H9 (cell line): ENCODE results near the gene TEC. TPM values are rescaled to one million over a fixed set of nuclear protein-coding genes. Genes with fewer than 3 reads are reported as not detected.

Source experiments
- DNase-seq: peaks from one replicate; pipeline ENCODE4 v3.0.0-alpha.2; 2017
- H2AFZ ChIP-seq: one replicate; pipeline ENCODE4 v1.6.1; 2013; ENCODE audit warnings: mild to moderate bottlenecking, low read length, control low read depth, moderate library complexity
- H2AK5ac ChIP-seq: 2 replicates; pipeline ENCODE4 v1.6.1; 2013; ENCODE audit warnings: low read length, control low read depth, mixed read lengths; ENCODE audit not compliant: insufficient read length
- H2BK120ac ChIP-seq: one replicate; pipeline ENCODE4 v1.6.1; 2013; ENCODE audit warnings: low read depth, mild to moderate bottlenecking, low read length, control low read depth, inconsistent platforms; ENCODE audit not compliant: poor library complexity, severe bottlenecking
- H2BK12ac ChIP-seq: 2 replicates; pipeline ENCODE4 v1.6.1; 2013; ENCODE audit warnings: low read length, control low read depth, mixed read lengths, low read depth; ENCODE audit not compliant: insufficient read length
- H2BK15ac ChIP-seq: 2 replicates; pipeline ENCODE4 v1.6.1; 2013; ENCODE audit warnings: low read depth, low read length, control low read depth
- H2BK20ac ChIP-seq: one replicate; pipeline ENCODE4 v1.6.1; 2013; ENCODE audit warnings: low read depth, mild to moderate bottlenecking, low read length, control low read depth, inconsistent platforms; ENCODE audit not compliant: poor library complexity, severe bottlenecking
- H2BK5ac ChIP-seq: 2 replicates; pipeline ENCODE4 v1.6.1; 2013; ENCODE audit warnings: low read length, control low read depth, mixed read lengths; ENCODE audit not compliant: insufficient read length
- H3K14ac ChIP-seq: 2 replicates; pipeline ENCODE4 v1.6.1; 2013; ENCODE audit warnings: low read length, control low read depth; ENCODE audit not compliant: insufficient read depth
- H3K18ac ChIP-seq: 2 replicates; pipeline ENCODE4 v1.6.1; 2013; ENCODE audit warnings: low read depth, mild to moderate bottlenecking, mixed read lengths, low read length, control low read depth; ENCODE audit not compliant: insufficient read length
- H3K23ac ChIP-seq: 2 replicates; pipeline ENCODE4 v1.6.1; 2013; ENCODE audit warnings: low read length, control low read depth, mixed read lengths, low read depth; ENCODE audit not compliant: insufficient read length
- H3K23me2 ChIP-seq: 2 replicates; pipeline ENCODE4 v1.6.1; 2013; ENCODE audit warnings: low read depth, mild to moderate bottlenecking, mixed read lengths, low read length, control low read depth; ENCODE audit not compliant: insufficient read length, poor library complexity, severe bottlenecking
- H3K27ac ChIP-seq: 2 replicates; pipeline ENCODE4 v1.5.1; 2013; ENCODE audit warnings: low read length, control low read depth, mixed read lengths, low read depth; ENCODE audit not compliant: insufficient read length
- H3K27me3 ChIP-seq: 2 replicates; pipeline ENCODE4 v1.6.1; 2013; ENCODE audit warnings: low read length, control low read depth, inconsistent platforms; ENCODE audit not compliant: insufficient read depth
- H3K4ac ChIP-seq: 2 replicates; pipeline ENCODE4 v1.6.1; 2013; ENCODE audit warnings: low read depth, mild to moderate bottlenecking, control low read depth, inconsistent platforms, low read length, moderate library complexity
- H3K4me1 ChIP-seq: 2 replicates; pipeline ENCODE4 v1.6.1; 2013; ENCODE audit warnings: low read length, control low read depth, inconsistent platforms; ENCODE audit not compliant: insufficient read depth
- H3K4me2 ChIP-seq: 2 replicates; pipeline ENCODE4 v1.6.1; 2013; ENCODE audit warnings: low read length, control low read depth, mixed read lengths; ENCODE audit not compliant: insufficient read length, insufficient read depth
- H3K56ac ChIP-seq: 2 replicates; pipeline ENCODE4 v1.6.1; 2013; ENCODE audit warnings: low read depth, mild to moderate bottlenecking, mixed read lengths, low read length, control low read depth; ENCODE audit not compliant: insufficient read length
- H3K79me1 ChIP-seq: 2 replicates; pipeline ENCODE4 v1.6.1; 2013; ENCODE audit warnings: low read depth, mild to moderate bottlenecking, moderate library complexity, low read length, control low read depth, inconsistent platforms; ENCODE audit not compliant: insufficient read depth, poor library complexity, severe bottlenecking
- H3K79me2 ChIP-seq: 2 replicates; pipeline ENCODE4 v1.6.1; 2013; ENCODE audit warnings: low read length, control low read depth, inconsistent platforms; ENCODE audit not compliant: insufficient read depth
- H3K9ac ChIP-seq: 2 replicates; pipeline ENCODE4 v1.6.1; 2013; ENCODE audit warnings: low read length, control low read depth, mixed read lengths; ENCODE audit not compliant: insufficient read length; ENCODE audit errors: extremely low read depth
- H3K9me3 ChIP-seq: one replicate; pipeline ENCODE4 v1.6.1; 2013; ENCODE audit warnings: low read depth, low read length, inconsistent platforms; ENCODE audit not compliant: control insufficient read depth
- H3T11ph ChIP-seq: one replicate; pipeline ENCODE4 v1.6.1; 2013; ENCODE audit warnings: mild to moderate bottlenecking, low read length, control low read depth, inconsistent platforms
- H4K20me1 ChIP-seq: one replicate; pipeline ENCODE4 v1.6.1; 2013; ENCODE audit not compliant: control insufficient read depth, insufficient read length, insufficient read depth
- H4K5ac ChIP-seq: 2 replicates; pipeline ENCODE4 v1.6.1; 2013; ENCODE audit warnings: low read depth, mild to moderate bottlenecking, mixed read lengths, low read length, control low read depth; ENCODE audit not compliant: insufficient read length
- H4K8ac ChIP-seq: replicated peaks from 2 replicates; pipeline ENCODE4 v1.6.1; 2013; ENCODE audit warnings: low read length, control low read depth, mixed read lengths, low read depth; ENCODE audit not compliant: insufficient read length
- H4K91ac ChIP-seq: 2 replicates; pipeline ENCODE4 v1.6.1; 2013; ENCODE audit warnings: low read depth, mild to moderate bottlenecking, moderate library complexity, mixed read lengths, low read length, control low read depth; ENCODE audit not compliant: insufficient read length
- H3K27ac Mint-ChIP-seq, 3 experiments: 2 replicates in 2 of 3; 3 replicates in 1 of 3; pipeline ENCODE4 v1.8.0; 2020 to 2021; ENCODE audit warnings: mixed read lengths in 3 of 3, mild to moderate bottlenecking in 1 of 3, moderate library complexity in 1 of 3
- H3K27me3 Mint-ChIP-seq: 2 replicates; pipeline ENCODE4 v1.8.0; 2021; ENCODE audit warnings: low read depth, mild to moderate bottlenecking, moderate library complexity, mixed read lengths
- H3K36me3 Mint-ChIP-seq, 3 experiments: 2 replicates in 2 of 3; 3 replicates in 1 of 3; pipeline ENCODE4 v1.8.0; 2020 to 2021; ENCODE audit warnings: low read depth in 3 of 3, mixed read lengths in 3 of 3; ENCODE audit not compliant: insufficient read depth in 1 of 3
- H3K4me1 Mint-ChIP-seq, 2 experiments: 2 replicates each; pipeline ENCODE4 v1.8.0; 2020; ENCODE audit warnings: mixed read lengths in 2 of 2
- H3K4me3 Mint-ChIP-seq, 2 experiments: 2 replicates in 1 of 2; 3 replicates in 1 of 2; pipeline ENCODE4 v1.8.0; 2020 to 2021; ENCODE audit warnings: mild to moderate bottlenecking in 2 of 2, mixed read lengths in 2 of 2, moderate library complexity in 1 of 2
- H3K9me3 Mint-ChIP-seq, 2 experiments: 2 replicates in 1 of 2; 3 replicates in 1 of 2; pipeline ENCODE4 v1.8.0; 2020; ENCODE audit warnings: mild to moderate bottlenecking in 2 of 2, mixed read lengths in 2 of 2, moderate library complexity in 1 of 2
- CTCF ChIP-seq: fragments of 200-600 bp; sonication (generic); conservative IDR thresholded peaks from 3 replicates; pipeline ENCODE4 v1.8.0; 2021; ENCODE audit warnings: antibody characterized with exemption, mild to moderate bottlenecking
- WGBS: extraction: QIAGEN DNeasy Blood & Tissue Kit; methylation state at CpG from one replicate; pipeline ENCODE4 v1.1.7; 2013; ENCODE audit warnings: missing lambda C conversion rate, low lambda C conversion rate, mixed read lengths; ENCODE audit not compliant: insufficient read length; ENCODE audit errors: extremely low coverage; 5-methylcytosine and 5-hydroxymethylcytosine counted together
- total RNA-seq: library from RNA; stranded (reverse); gene quantifications from 2 replicates; pipeline ENCODE4 v1.2.1, GENCODE V29; 2021

Gene TEC
- total RNA-seq, 1 experiment from 2014 or later = 1.8 TPM

GRCh38 chr4:48266781-48267180, 2.9 kb downstream of the TEC start:
- peaks cover 12 to 17% of the 10 kb centered on the region in 2 experiments; a peak in 3 of 4 replicates for H3K4me1 Mint-ChIP-seq
- no peak overlapping the region for H3T11ph ChIP-seq
- no peak overlapping the region for H3K9ac ChIP-seq
- H2BK15ac ChIP-seq = no peak overlapping the region
- no peak overlapping the region for H3K56ac ChIP-seq
- no peaks in the 10 kb centered on the region for H3K4me1 ChIP-seq
- no peak overlapping the region for H3K14ac ChIP-seq
- H3K27ac Mint-ChIP-seq = no peak overlapping the region
- no peak overlapping the region for H3K4me2 ChIP-seq
- H2AK5ac ChIP-seq = no peak overlapping the region
- H2BK12ac ChIP-seq = no peak overlapping the region
- no peak overlapping the region for H3K4ac ChIP-seq
- H3K18ac ChIP-seq = no peak overlapping the region
- peaks cover 6% of the 10 kb centered on the region; the same call in 1 of the 2 replicates for H3K27me3 Mint-ChIP-seq
- no peak overlapping the region for H2BK120ac ChIP-seq
- H2BK5ac ChIP-seq = no peak overlapping the region
- H4K8ac ChIP-seq = no peak overlapping the region
- H3K36me3 Mint-ChIP-seq = peaks cover 2 to 10% (median 6%) of the 10 kb centered on the region in 3 experiments; a peak in 6 of 7 replicates
- H2AFZ ChIP-seq = no peak overlapping the region
- no peak overlapping the region for H3K23ac ChIP-seq
- no peaks in the 10 kb centered on the region for H3K9me3 ChIP-seq
- H3K27ac ChIP-seq = no peak overlapping the region
- H2BK20ac ChIP-seq = no peak overlapping the region
- no peaks in the 10 kb centered on the region for H3K79me1 ChIP-seq
- H3K4me3 Mint-ChIP-seq = no peak overlapping the region
- no peaks in the 10 kb centered on the region for H4K20me1 ChIP-seq
- H3K23me2 ChIP-seq = no peaks in the 10 kb centered on the region
- no peak overlapping the region for H4K5ac ChIP-seq
- H4K91ac ChIP-seq = no peak overlapping the region
- TF ChIP-seq CTCF = no peak
- WGBS = no CpG with 5 or more reads among the region's 4 CpGs
- H3K9me3 Mint-ChIP-seq = peaks cover 10 to 12% of the 10 kb centered on the region in 2 experiments
- no peak for DNase-seq
- H3K79me2 ChIP-seq = no peaks in the 10 kb centered on the region
- no peaks in the 10 kb centered on the region for H3K27me3 ChIP-seq
